Activated CD4-positive, alpha-beta memory T cell treated with anti-CD3 and anti-CD28 coated beads for 36 hours (primary cell): ENCODE results near the gene REM2. TPM values are rescaled to one million over a fixed set of nuclear protein-coding genes. Genes with fewer than 3 reads are reported as not detected.

Experiments
- total RNA-seq, 2 experiments: library from RNA; stranded (reverse); gene quantifications; one replicate each; pipeline ENCODE4 v1.2.3, GENCODE V29; 2021

REM2 gene
- total RNA-seq, 2 experiments from 2014 or later, result 0.36 to 0.77 TPM

Other genes starting within 250 kb of the REM2 start
- gene OR6J1, start 238.9 kb upstream of the REM2 start, total RNA-seq, result not detected
- 100 to 1,000 TPM; 131 to 136 TPM for gene OXA1L, start 116.5 kb upstream of the REM2 start, total RNA-seq
- gene SLC7A7, start 67.8 kb upstream of the REM2 start, total RNA-seq, result under 1 TPM; 0.10 to 0.34 TPM
- 100 to 1,000 TPM; 152 to 156 TPM for gene MRPL52, start 53.3 kb upstream of the REM2 start, total RNA-seq
- gene MMP14, start 46.6 kb upstream of the REM2 start, total RNA-seq, result 1 to 10 TPM; 1.1 to 1.4 TPM
- 10 to 100 TPM; 62.4 to 64.3 TPM for gene LRP10, start 11.5 kb upstream of the REM2 start, total RNA-seq
- gene RBM23, start 35.9 kb downstream of the REM2 start, total RNA-seq, result 10 to 100 TPM; 55.0 to 56.0 TPM
- 100 to 1,000 TPM in 1 of 2 experiments, 10 to 100 TPM in 1; 85.6 to 100 TPM for gene PRMT5, start 46.2 kb downstream of the REM2 start, total RNA-seq
- gene HAUS4, start 73.9 kb downstream of the REM2 start, total RNA-seq, result 10 to 100 TPM; 84.4 to 86.6 TPM
- gene AJUBA, start 99.3 kb downstream of the REM2 start, total RNA-seq, result 1 to 10 TPM; 1.5 to 1.7 TPM
- 10 to 100 TPM in 1 of 2 experiments, 1 to 10 TPM in 1; 7.5 to 10.8 TPM for gene C14orf93, start 126.9 kb downstream of the REM2 start, total RNA-seq
- gene PSMB5, start 151.7 kb downstream of the REM2 start, total RNA-seq, result 100 to 1,000 TPM; 116 to 119 TPM
- gene PSMB11, start 159.0 kb downstream of the REM2 start, total RNA-seq, result not detected
- 1 to 10 TPM in 1 of 2 experiments, under 1 TPM in 1; 1.00 to 1.1 TPM for gene CDH24, start 174.3 kb downstream of the REM2 start, total RNA-seq
- 100 to 1,000 TPM; 148 to 157 TPM for gene ACIN1, start 211.9 kb downstream of the REM2 start, total RNA-seq
- 10 to 100 TPM; 58.0 to 62.8 TPM for gene C14orf119, start 212.3 kb downstream of the REM2 start, total RNA-seq
- not detected for gene CIROP, start 221.8 kb downstream of the REM2 start, total RNA-seq
- under 1 TPM; 0.19 to 0.34 TPM for gene CEBPE, start 236.0 kb downstream of the REM2 start, total RNA-seq